GM21390 (cell line): ENCODE measurements around the gene LMF1.

ENCODE experiments used
- ATAC-seq: cut with Tn5 transposase; IDR thresholded peaks from one replicate; pipeline ENCODE4 v1.9.1; 2021; ENCODE audit not compliant: unreplicated experiment

LMF1 gene

DNA sequence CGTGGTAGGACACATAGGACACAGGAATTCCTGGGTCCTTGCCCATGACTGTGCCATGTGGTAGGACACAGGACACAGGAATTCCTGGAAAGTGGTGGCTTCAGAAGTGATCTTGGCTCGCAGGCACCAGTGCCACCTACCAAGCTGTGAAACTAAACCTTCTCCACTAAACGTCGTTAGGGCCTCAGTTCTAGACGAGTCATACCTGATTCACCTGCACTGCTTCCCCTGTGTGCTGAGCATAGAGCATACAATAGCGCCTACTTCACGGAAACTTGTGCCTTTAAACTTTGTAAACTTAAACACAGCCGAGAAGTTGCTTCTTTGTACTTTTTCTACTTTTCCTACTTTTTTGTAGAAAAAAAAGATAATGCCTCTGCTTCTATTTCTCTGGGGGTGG lies 15.6 kb upstream of the LMF1 start:
- no peak for ATAC-seq

DNA sequence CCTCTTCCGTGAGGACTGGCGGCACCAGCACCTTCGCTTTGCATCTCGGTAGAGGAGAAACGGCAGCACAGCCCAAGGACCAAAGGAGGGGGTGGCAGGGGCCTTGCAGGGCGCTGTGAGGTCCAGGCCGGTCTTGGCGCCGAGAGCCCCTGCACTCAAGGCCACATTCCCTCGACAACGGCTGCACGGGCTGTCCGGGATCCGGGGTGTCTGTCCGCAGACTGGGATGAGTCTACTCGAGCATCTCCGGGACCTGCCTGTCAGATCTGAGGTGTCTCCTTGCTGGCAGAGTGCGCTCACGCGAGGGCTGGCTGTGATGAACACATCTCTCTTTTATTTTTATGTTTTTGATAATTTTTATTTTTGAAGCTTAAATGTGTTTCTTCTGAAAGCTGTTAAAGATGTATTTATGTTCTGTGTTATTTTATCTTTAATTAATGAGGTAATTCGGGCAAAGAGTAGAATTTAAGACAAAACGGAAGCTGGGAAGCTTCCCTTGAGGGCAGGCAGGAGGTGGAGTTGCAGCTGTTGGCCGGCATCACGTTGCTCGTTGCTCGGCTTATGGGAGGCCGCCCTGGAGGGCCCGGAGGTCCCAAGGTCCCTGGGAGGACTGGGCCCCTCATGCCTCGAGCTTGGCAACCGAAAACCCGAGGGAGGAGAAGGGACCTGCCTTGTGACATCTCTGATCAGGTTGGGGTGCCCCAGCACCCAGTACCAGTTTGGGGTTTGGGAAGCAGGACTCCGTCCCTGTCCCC lies 15.0 kb upstream of the LMF1 start:
- no peak for ATAC-seq

DNA sequence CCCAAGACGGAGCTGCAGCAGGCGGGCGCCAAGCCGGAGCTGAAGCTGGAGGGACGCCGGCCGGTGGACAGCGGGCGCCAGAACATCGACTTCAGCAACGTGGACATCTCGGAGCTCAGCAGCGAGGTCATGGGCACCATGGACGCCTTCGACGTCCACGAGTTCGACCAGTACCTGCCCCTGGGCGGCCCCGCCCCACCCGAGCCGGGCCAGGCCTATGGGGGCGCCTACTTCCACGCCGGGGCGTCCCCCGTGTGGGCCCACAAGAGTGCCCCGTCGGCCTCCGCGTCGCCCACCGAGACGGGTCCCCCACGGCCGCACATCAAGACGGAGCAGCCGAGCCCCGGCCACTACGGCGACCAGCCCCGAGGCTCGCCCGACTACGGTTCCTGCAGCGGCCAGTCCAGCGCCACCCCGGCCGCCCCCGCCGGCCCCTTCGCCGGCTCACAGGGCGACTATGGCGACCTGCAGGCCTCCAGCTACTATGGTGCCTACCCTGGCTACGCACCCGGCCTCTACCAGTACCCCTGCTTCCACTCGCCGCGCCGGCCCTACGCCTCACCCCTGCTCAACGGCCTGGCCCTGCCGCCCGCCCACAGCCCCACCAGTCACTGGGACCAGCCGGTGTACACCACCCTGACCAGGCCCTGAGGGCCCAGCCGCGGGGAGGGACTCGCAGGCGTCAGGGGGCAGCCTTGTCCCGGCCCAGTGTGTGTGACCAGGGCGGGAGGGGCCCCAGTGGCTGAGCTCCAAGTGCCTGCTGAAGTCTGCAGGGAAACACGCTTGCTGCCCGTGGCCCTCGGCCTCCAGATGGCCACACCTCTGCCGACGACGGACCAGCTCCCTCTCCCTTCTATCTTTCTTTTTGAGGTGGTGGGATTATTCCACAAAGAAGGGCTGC lies 14.2 kb upstream of the LMF1 start:
- ATAC-seq, result no peak

DNA sequence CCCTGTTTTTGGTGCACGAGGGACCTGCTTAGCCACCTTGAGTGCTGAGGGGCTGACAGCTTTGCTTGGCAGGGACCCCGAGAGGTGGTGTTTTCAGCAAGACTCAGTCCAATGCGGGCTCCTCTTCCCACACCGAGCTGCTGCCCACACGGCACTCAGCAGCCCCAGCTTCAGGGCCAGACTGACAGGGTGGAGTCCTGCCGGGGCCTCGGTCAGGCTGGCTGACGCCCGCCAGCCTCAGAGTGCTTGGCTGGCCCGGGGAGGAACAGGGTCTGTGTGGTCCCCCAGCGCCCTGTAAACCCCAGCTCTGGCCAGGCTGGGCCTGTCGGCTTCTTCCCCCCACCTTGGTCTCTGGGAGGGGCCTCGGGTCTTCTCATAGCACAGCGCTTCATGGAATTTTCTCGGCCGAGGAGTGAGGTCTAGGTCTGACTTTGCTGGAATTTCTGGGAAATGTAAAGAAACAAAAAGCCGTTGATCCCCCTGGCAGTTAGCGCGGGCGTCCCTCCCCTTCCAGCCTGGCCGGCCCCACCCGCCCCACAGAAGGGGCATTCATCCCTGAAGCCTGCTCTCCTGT lies 13.4 kb upstream of the LMF1 start:
- no peak for ATAC-seq

DNA sequence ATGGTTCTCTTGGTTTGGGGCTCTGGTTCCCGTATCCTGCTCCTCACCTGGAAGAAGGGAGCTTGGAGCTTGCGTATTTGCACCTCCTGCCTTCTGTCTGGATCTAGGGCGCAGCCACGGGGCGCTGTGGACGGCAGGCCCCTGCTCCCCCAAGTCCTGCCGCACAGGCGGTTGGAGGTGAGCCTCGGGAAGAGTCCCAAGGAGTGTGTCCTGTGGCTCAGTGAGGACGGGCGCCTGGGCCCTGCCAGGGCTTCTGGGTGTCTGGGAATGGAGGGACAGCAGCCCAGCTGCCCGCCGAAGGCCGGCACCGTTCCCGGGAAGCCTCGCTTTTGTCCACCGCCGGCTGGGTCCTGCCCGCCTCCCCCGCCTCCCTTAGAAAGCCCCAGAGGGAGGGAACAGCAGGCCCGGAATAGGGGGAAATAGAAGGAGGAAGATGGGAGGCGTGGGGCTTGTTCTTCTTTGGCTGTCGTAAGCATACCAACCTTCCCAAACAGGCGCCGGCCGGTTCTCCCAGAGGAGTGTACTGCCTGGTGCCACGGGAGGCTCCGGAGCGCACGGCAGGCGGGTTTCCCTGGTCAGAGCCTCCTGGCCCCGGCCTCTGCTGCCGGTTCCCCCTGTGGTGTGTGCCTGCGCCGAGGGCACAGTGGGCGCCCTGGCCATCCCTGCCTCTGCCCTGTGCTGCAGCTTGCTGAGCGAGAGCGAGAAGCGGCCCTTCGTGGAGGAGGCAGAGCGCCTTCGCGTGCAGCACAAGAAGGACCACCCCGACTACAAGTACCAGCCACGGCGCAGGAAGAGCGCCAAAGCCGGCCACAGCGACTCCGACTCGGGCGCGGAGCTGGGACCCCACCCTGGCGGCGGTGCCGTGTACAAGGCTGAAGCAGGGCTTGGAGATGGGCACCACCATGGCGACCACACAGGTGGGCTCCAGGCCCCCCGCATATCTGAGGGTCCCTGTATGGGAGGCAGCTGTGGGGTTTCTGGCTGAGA lies 12.6 kb upstream of the LMF1 start:
- ATAC-seq, result no peak

DNA sequence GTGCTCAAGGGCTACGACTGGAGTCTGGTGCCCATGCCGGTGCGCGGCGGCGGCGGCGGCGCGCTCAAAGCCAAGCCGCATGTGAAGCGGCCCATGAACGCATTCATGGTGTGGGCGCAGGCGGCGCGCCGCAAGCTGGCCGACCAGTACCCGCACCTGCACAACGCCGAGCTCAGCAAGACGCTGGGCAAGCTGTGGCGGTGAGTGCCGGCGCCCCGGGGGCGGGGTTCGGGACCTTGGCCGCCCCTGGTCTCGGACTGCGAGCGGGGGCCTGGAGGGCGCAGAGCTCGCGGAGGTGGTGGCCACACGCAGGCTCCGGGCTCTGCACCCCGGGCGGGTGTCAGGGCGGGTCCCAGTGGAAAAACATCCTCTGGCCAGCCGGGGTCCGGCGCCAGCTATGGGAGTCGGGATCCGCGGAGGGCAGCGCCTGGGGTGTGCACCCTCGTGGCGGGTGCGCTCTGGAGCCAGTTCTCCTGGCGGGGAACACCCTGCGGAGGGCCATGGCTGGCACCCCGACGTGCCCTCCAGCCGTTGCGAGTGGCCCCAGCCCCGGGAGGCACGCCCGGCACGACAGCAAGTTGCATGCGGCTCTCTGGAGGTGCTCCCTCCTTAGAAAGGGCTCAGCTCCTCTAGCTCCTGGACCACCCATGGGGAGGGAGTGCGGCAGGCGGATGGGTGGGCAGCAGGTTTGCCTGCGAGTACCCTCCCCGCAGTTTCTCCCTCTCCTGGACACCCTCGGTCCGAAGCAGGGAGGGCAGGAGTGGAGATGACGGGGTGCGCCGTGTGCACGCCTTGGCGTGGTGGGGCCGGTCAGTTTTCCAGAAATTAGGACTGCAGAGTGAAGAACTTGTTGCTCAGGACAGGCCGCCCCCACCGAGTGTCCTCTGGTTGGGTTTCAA lies 11.6 kb upstream of the LMF1 start:
- ATAC-seq, result no peak

DNA sequence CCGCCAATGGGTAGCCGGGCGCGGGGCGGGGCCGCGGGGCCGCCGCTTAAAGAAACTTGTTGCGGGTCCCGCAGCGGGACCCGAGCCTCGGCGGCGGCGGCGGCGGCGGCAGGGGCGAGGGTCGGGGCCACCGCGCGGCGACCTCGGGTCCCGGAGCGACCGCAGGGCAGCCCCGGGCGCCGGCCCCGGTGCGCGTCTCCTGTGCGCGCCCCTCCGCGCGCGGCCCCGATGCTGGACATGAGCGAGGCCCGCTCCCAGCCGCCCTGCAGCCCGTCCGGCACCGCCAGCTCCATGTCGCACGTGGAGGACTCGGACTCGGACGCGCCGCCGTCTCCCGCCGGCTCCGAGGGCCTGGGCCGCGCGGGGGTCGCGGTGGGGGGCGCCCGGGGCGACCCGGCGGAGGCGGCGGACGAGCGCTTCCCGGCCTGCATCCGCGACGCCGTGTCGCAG lies 10.9 kb upstream of the LMF1 start, which contains the start of gene SOX8:
SOX8 (plus strand) TSS at position 76 of the 450 bp plus-strand sequence; CDS start at position 229, 153 bp downstream.
- ATAC-seq, result no peak

DNA sequence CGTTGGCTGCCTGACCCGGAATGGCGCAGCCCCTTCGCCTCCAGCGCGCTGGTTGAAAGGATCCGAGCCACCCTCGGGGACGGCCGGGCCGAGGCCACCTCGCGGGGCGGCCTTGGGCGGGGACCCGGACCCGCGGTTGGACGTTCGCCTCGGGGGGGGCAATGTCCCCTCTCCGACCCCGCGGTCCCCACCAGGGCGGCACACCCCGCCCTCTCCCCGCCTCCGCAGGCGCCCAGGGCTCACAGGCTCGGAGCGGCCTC lies 9.7 kb upstream of the LMF1 start:
- no peak for ATAC-seq

DNA sequence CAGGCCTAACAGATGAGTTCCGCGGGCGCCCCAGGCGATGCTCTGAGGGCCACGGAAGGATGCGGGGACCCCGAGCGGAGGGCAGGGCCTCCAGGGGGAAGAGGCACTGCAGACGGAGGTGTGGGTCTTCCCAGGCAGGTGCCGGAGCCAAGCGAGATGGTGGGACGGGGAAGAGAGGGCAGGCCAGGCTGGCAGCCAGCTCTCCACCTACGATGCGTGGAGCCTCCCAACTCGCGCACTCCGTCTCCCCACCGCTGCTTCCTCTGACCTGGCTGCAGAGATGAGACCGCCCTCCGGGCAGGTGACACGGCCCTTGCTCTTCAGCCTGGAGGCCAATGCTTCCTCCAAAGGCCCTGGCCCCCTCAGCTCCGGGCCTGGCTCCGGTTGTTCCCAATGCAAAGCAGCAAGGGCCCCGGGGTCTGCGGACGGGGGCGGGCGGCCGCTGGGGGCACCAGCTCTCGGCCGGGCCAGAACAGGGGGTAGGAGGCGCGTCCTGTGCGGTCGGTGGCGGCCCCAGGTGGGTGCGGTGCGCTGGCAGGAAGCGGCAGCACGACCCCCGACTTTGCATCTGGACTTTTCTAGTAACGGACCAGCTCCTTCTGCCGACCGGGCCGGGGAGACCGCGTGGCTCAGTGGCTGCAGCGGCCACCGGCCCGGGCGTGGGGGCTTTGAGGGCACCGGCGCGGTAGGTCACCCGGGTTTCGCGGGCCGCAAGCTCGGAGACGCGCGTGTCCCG lies 9.2 kb upstream of the LMF1 start:
- ATAC-seq, result no peak

DNA sequence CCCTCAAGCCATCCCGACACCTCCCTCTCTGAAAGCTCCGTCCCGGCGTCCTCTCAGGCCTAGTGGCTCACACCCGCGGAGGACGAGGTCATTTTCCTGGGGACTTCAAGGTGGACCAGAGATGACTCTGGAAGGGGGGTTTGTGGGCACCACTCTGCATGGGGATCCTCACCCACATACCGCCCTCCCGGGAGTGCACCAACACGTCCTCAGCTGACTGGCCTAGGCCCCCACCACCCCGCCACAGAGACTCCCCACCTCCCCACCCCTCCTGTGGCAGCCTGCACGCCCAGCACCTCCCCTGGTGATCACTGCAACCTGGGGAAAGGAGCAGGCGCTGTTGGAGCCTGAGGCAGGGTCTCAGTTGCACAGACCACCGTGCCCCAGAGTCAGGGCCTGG lies 8.4 kb upstream of the LMF1 start:
- ATAC-seq, result no peak

DNA sequence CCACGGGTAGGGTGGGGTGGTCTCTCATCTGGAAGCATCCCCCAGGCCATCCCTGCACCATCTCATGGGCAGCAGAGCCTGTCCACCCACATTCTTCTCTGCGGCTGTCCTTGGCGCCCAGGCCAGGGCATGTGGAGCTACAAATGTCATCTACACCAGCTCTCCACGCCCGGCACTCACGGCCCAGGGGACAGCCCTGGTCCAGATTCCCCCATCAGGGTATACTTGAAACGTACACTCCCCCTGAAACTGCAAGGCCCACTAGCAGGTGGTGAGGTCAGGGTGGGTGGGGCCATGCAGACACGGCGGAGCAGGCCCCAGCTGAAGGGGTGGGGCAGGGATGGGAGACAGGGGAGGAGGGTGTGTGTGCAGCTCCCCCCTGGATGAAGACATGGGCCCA lies 7.6 kb upstream of the LMF1 start:
- ATAC-seq, result no peak

DNA sequence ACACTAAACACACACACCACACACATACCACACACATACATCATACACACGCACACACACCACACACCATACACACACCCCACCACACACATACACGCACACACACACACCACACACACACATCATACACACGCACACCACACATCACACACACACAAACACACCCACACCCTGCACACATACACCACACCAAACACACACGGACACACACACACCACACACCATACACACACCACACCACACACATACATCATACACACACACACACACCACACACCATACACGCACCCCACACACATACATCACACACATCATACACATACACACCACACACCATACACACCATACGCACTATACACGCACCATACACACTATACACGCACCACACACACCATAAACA lies 7.1 kb upstream of the LMF1 start:
- no peak for ATAC-seq

DNA sequence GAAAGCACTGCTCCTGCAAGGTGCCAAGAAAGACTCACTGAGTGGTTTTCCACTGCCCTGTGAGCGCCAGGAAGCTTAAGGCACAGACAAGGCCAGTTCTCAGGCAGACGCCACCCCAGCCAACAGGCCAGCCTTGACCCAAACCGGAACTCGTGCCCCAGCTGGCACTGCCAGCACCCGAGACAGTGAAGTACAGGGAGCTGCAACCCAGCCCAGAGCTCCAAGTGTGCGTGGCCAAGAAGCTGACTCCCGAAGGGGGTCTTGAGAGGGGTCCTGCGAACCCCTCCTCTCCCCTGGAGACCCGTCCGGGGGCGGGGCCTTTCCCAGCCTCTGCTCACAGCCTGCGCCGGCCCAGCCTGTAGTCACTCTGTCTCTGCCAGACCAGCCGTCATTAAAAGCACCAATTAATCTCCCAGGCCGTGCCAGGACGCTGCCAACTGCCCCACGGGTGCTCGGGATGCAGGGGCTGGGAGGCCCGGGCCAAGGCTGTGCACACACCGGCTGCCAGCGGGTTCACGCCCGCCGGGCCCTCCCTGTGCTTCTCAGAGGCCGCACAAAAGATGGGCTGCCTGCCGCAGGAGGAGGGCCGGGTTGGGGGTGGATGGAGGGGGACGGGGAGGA lies 6.4 kb upstream of the LMF1 start:
- no peak for ATAC-seq

DNA sequence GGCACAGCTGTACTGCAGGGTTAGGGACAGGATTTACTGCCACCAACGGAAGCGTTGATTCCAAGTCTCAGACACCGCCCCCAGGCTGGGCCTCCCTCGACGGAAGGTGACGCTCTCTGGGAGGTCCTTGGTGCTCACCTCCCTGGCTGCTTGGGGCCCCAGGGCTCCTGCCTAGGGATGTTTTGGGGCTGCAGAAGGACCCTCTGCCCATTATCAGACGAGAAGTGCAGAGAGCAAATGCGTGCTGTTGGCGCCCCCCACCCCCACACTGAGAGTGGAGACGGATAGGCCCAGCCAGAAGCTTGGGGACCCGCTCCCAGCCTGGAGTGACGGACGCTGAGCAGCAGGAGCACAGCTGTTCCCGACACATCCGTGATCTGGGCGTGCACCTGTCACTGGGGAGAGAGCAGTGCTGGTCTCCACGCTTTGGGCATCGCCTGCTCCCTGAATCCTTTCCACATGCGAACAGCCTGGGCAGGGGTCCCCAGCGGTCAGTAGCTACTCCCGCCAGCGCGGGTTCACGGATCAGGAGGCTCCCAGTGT lies 5.7 kb upstream of the LMF1 start:
- no peak for ATAC-seq

DNA sequence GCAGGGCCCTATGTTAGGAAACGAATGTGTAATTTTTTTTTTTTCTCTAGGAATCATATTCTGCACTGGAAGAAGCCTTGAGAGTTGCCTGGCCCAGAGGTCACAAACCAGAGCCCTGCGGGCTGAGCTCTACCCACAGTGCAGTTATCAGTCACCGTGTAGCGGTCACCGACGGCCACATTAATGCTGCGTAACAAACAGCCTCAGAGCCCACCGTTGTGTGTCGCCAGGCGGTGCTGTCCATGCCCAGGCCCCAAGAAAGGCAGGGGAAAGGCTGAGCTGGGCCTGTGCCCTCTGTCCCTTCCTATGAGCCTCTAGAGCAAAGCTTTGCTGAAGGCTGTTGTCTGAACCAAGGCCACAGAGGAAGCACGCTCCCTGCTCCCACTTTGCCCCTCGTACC lies 4.5 kb upstream of the LMF1 start:
- no peak for ATAC-seq

DNA sequence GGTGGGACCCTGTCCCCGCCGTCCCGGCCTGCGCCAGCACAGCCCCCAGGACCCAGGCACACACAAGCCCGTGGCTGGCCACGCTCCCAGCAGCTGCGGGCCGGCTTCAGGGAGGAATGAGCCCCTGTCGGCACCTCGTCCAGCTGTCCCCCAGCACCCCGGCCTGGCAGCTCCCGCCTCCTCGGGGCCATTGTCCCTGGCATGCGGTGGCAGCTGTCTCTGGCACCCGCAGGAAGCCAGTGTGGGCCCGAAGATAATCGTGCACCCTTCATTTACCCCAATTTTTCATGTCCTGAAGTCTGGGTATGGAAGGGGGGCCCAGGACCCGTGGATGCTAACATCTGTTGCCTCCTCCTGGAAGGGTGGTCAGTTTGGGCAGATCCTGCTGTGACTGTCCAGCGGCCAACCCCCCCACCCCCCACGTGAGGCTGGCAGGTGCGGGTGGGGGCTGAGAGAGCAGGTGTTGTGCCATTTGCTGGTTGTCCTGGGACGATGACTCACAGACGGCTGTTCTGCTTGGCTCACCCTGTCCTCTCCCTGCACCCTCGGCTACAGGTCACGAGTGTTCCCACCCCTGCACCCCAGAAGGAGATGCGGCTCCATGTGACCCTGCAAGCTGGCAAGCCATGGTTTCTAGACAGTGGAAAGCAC lies 4.0 kb upstream of the LMF1 start:
- no peak for ATAC-seq

DNA sequence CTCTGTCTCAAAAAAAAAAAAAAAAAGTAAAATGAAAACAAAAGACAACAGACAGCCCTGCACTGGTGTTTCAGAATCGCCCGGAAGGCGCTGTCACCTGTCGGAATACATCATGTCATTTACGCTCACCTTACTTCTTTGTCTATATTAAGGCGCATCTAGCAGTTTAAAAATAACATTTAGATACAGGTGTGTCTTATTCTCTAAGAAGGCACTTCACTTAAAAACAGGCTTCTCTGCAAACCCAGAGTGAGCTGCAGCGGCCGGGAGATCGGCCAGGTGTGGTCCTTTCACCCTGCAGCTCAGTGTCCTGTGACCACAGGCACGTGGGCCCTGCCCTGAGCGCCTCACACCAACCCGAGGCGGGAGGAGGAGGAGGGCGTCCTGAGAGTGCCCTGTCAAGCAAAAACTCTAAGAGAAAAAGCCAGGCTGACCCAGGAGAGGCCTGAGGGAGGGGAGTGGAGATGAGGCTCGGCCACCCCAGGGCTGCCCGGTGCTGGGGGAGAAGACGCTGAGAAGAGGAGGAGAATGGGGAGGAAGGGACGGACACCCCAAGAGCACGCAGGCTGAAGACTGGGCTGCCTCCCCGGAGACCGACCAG lies 3.3 kb upstream of the LMF1 start:
- no peak for ATAC-seq

DNA sequence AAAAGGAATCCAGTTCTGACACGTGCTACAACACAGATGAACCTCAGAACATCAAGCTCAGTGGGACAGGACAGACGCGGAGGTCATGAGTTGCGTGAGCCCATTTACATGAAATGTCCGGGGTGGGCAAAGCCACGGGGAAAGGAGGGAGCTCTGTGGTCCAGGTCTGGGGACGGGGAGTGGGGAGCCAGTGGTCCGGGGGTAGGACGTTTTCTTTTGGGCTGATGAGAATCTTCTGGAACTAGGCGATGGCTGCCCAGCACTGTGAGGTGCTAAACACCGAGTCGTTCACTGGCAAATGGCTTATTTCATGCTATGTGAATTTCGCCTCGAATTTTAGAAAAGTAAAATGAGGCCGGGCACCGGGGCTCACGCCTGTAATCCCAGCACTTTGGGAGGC lies 2.6 kb upstream of the LMF1 start:
- no peak for ATAC-seq
